Suprapubic skin (tissue), 4 donors: ENCODE results near the gene AUTS2.

ENCODE experiments used
- CTCF ChIP-seq, 2 donors: fragments of 200-600 bp in 1 of 2; fragments of 450-650 bp in 1 of 2; sonication (generic) in 1 of 2; IDR thresholded peaks; one replicate each; pipeline ENCODE4 v1.5.1; 2016 to 2019; ENCODE audit warnings: antibody characterized with exemption in 2 of 2, mild to moderate bottlenecking in 1 of 2, moderate library complexity in 1 of 2
- EP300 ChIP-seq: sonication (generic); formaldehyde crosslinking; IDR thresholded peaks from one replicate; pipeline ENCODE4 v1.6.1; 2017; ENCODE audit warnings: antibody characterized with exemption
- POLR2A ChIP-seq, 2 donors: fragments of 450-650 bp; IDR thresholded peaks; one replicate each; pipeline ENCODE4 v1.6.1; 2017; ENCODE audit warnings: antibody characterized with exemption in 2 of 2, mild to moderate bottlenecking in 2 of 2, moderate library complexity in 2 of 2
- POLR2AphosphoS5 ChIP-seq, 3 donors: sonication (generic); formaldehyde crosslinking; IDR thresholded peaks; one replicate each; pipeline ENCODE4 v1.6.1; 2017; ENCODE audit warnings: antibody characterized with exemption in 3 of 3

DNA sequence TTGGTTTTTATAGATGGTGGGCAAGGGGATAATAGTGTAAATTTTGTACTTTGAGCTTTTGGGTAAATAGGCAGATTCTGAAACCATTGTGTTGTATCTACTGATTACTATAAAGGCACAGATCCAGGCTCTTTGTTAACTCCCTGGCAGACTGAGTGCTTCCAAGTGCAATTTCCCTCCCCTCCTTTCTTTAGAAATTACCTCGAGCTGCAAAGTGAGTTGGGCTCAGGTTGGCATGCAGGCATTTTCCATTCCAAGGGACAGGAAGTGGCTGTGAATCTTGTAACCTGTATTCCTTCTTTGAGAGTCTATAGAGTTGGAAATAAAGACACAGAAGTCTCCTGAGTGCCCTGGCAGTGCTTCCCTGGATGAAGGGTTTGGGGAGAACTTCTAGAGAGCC, 1039.5 kb downstream of the AUTS2 start:
- TF ChIP-seq POLR2A (IDR thresholded peaks at IDR 0.05): no peak
- TF ChIP-seq POLR2AphosphoS5 (IDR thresholded peaks at IDR 0.05): no peak
- TF ChIP-seq EP300: no peak
- TF ChIP-seq CTCF (IDR thresholded peaks at IDR 0.05): no peak
